Muscle of leg (tissue), 16 donors: Measurements from ENCODE around the gene OR2AK2. TPM values are rescaled to one million over a fixed set of nuclear protein-coding genes. Genes with fewer than 3 reads are reported as not detected.
"Not testable (repeated sequence)": the region's sequence is repeated elsewhere in the genome, so short reads cannot be mapped to it uniquely, and the experiment has no call there.

Source experiments
- DNase-seq: peaks from one replicate; pipeline ENCODE4 v3.0.0; 2013
- H3K27ac ChIP-seq: one replicate; pipeline ENCODE4 v1.5.1; 2013; ENCODE audit warnings: mild to moderate bottlenecking, low read length, control low read depth
- H3K27me3 ChIP-seq: one replicate; pipeline ENCODE4 v1.6.1; 2013; ENCODE audit warnings: low read length; ENCODE audit not compliant: control insufficient read depth, insufficient read depth
- H3K36me3 ChIP-seq: one replicate; pipeline ENCODE4 v1.6.1; 2013; ENCODE audit warnings: low read length; ENCODE audit not compliant: control insufficient read depth, insufficient read depth
- H3K4me1 ChIP-seq: one replicate; pipeline ENCODE4 v1.6.1; 2013; ENCODE audit warnings: low read length; ENCODE audit not compliant: control insufficient read depth, insufficient read depth
- H3K4me3 ChIP-seq: one replicate; pipeline ENCODE4 v1.5.1; 2013; ENCODE audit warnings: low read length, control low read depth
- H3K9me3 ChIP-seq: replicated peaks from 2 replicates; pipeline ENCODE4 v1.6.1; 2013; ENCODE audit warnings: low read depth, low read length; ENCODE audit not compliant: control insufficient read depth
- WGBS: methylation state at CpG from one replicate; pipeline ENCODE4 v1.1.5; 2013; ENCODE audit warnings: missing lambda C conversion rate; ENCODE audit not compliant: insufficient coverage; 5-methylcytosine and 5-hydroxymethylcytosine counted together
- long read RNA-seq, 11 donors: transcript quantifications; one replicate each; lab custom pipeline, GENCODE V29; 2026
- polyA plus RNA-seq, 8 donors: library from polyadenylated mRNA; unstranded; fragments of 120-200 nt; gene quantifications; one replicate each; pipeline versions ENCODE4 v1.2.1 to v1.2.3, GENCODE V29; 2013; ENCODE audit warnings: inconsistent platforms in 1 of 8, low replicate concordance in 1 of 8; ENCODE audit not compliant: insufficient read length in 8 of 8, insufficient read depth in 1 of 8
- total RNA-seq: library from RNA; stranded (reverse); fragments of 120-200 nt; gene quantifications from one replicate; pipeline ENCODE4 v1.2.4, GENCODE V29; 2013

OR2AK2 gene
- not detected for total RNA-seq
- not detected for polyA plus RNA-seq
- long read RNA-seq, donor 1 = 0 reads
- long read RNA-seq, donor 2 = 0 reads
- long read RNA-seq, donor 3 = 0 reads
- long read RNA-seq, donor 4 = 0 reads
- long read RNA-seq, donor 5 = 0 reads
- long read RNA-seq, donor 6 = 0 reads
- long read RNA-seq, donor 7 = 0 reads
- long read RNA-seq, donor 8 = 0 reads
- long read RNA-seq, donor 9 = 0 reads
- long read RNA-seq, donor 10 = 0 reads
- long read RNA-seq, donor 11 = 0 reads

GRCh38 chr1:247964933-247965332, at the start of gene OR2AK2:
Gene OR2AK2, plus strand, starts transcription at chr1:247965233. Its CDS starts 144 bp downstream, at chr1:247965377.
- H3K36me3 ChIP-seq = no peaks in the 10 kb centered on the region
- H3K27ac ChIP-seq = no peak within 1 kb of the TSS
- H3K27me3 ChIP-seq = no peaks in the 10 kb centered on the region
- DNase-seq = no peak
- no peaks in the 10 kb centered on the region for H3K4me1 ChIP-seq
- H3K4me3 ChIP-seq = no peak within 1 kb of the TSS
- no CpG with 5 or more reads among the region's 2 CpGs for WGBS
- peaks cover 13% of the 10 kb centered on the region for H3K9me3 ChIP-seq

GRCh38 chr1:247919952-247920351, 45.1 kb upstream of the OR2AK2 start, which contains the start of gene OR2T8:
Gene OR2T8, plus strand, starts transcription at chr1:247920252. Its CDS starts 766 bp downstream, at chr1:247921018.
- no peak for DNase-seq
- peaks cover 10% of the 10 kb centered on the region for H3K9me3 ChIP-seq
- H3K4me1 ChIP-seq = no peaks in the 10 kb centered on the region
- H3K36me3 ChIP-seq = no peaks in the 10 kb centered on the region
- no peak within 1 kb of the TSS for H3K27ac ChIP-seq
- H3K27me3 ChIP-seq = no peaks in the 10 kb centered on the region
- WGBS = no CpG with 5 or more reads among the region's 2 CpGs
- H3K4me3 ChIP-seq = no peak within 1 kb of the TSS

GRCh38 chr1:247923941-247924340, 41.1 kb upstream of the OR2AK2 start:
- Histone ChIP-seq H3K36me3 (no peaks in the 10 kb centered on the region), H3K4me1 (no peaks in the 10 kb centered on the region), H3K27me3 (no peaks in the 10 kb centered on the region), H3K9me3 (peaks cover 7% of the 10 kb centered on the region), H3K4me3 (no peak overlapping the region), H3K27ac (no peak overlapping the region)
- no CpG with 5 or more reads among the region's 3 CpGs for WGBS
- no peak for DNase-seq

GRCh38 chr1:247924868-247925267, 40.2 kb upstream of the OR2AK2 start, which contains the start of gene OR2AJ1:
Gene OR2AJ1, plus strand, starts transcription at chr1:247924889. Its CDS starts 8,880 bp downstream, at chr1:247933769.
- 86% methylated on average over 7 of the region's 9 CpGs for WGBS

GRCh38 chr1:247933989-247934388, 31.0 kb upstream of the OR2AK2 start:
- Histone ChIP-seq H3K27ac (no peak overlapping the region), H3K27me3 (no peaks in the 10 kb centered on the region), H3K9me3 (peaks cover 10% of the 10 kb centered on the region), H3K4me3 (no peak overlapping the region), H3K36me3 (no peaks in the 10 kb centered on the region), H3K4me1 (no peaks in the 10 kb centered on the region)
- no peak for DNase-seq
- 96% methylated on average over 6 of the region's 8 CpGs for WGBS

More at GRCh38 chr1:247924868-247925267, 40.2 kb upstream of the OR2AK2 start, which contains the start of gene OR2AJ1:
- Histone ChIP-seq H3K4me1 (no peaks in the 10 kb centered on the region), H3K27ac (no peak within 1 kb of the TSS), H3K27me3 (no peaks in the 10 kb centered on the region), H3K9me3 (peaks cover 7% of the 10 kb centered on the region), H3K4me3 (no peak within 1 kb of the TSS), H3K36me3 (no peaks in the 10 kb centered on the region)
- no peak for DNase-seq

GRCh38 chr1:247935781-247936180, 29.3 kb upstream of the OR2AK2 start:
- Histone ChIP-seq H3K9me3 (peaks cover 10% of the 10 kb centered on the region), H3K4me1 (no peaks in the 10 kb centered on the region), H3K27ac (no peak overlapping the region), H3K4me3 (no peak overlapping the region), H3K36me3 (no peaks in the 10 kb centered on the region), H3K27me3 (no peaks in the 10 kb centered on the region)
- no peak for DNase-seq
- 92% methylated on average over 8 of the region's 9 CpGs for WGBS

- no peaks in the 10 kb centered on the region for H3K4me1 ChIP-seq
- no peak for DNase-seq
- no peaks in the 10 kb centered on the region for H3K27me3 ChIP-seq
- 91% methylated on average over 18 of the region's 18 CpGs for WGBS
- no peaks in the 10 kb centered on the region for H3K36me3 ChIP-seq
- no peak overlapping the region for H3K4me3 ChIP-seq
- H3K27ac ChIP-seq = no peak overlapping the region
- peaks cover 10% of the 10 kb centered on the region for H3K9me3 ChIP-seq
Measured at GRCh38 chr1:247936415-247936814, 28.6 kb upstream of the OR2AK2 start.

- peak overlapping the region; percentile 15 for H3K4me3 ChIP-seq
- not testable (repeated sequence) for H3K27ac ChIP-seq, H3K27me3 ChIP-seq, H3K36me3 ChIP-seq, H3K4me1 ChIP-seq
- 9% methylated on average over 40 of the region's 44 CpGs for WGBS
- peaks cover 14% of the 10 kb centered on the region for H3K9me3 ChIP-seq
- DNase-seq = peak; percentile 54
Measured at GRCh38 chr1:247936965-247937734, 27.9 kb upstream of the OR2AK2 start.

GRCh38 chr1:247942624-247943023, 22.4 kb upstream of the OR2AK2 start:
- DNase-seq = no peak
- Histone ChIP-seq H3K36me3 (no peaks in the 10 kb centered on the region), H3K4me3 (no peak overlapping the region), H3K27me3 (no peaks in the 10 kb centered on the region), H3K4me1 (no peaks in the 10 kb centered on the region), H3K27ac (no peak overlapping the region), H3K9me3 (peaks cover 18% of the 10 kb centered on the region)
- 20% methylated on average over 1 of the region's 6 CpGs for WGBS

GRCh38 chr1:247948558-247948957, 16.5 kb upstream of the OR2AK2 start, which contains the start of gene OR2L8:
Gene OR2L8, plus strand, starts transcription at chr1:247948858. Its CDS starts 0 bp downstream, at chr1:247948858.
- no peaks in the 10 kb centered on the region for H3K27me3 ChIP-seq
- H3K9me3 ChIP-seq = peaks cover 34% of the 10 kb centered on the region
- no peak for DNase-seq
- H3K4me3 ChIP-seq = no peak within 1 kb of the TSS
- H3K4me1 ChIP-seq = no peaks in the 10 kb centered on the region
- H3K36me3 ChIP-seq = no peaks in the 10 kb centered on the region
- no peak within 1 kb of the TSS for H3K27ac ChIP-seq
- 100% methylated on average over 1 of the region's 3 CpGs for WGBS
